ENCODE data around the gene NR6A1.

Gene NR6A1

DNA sequence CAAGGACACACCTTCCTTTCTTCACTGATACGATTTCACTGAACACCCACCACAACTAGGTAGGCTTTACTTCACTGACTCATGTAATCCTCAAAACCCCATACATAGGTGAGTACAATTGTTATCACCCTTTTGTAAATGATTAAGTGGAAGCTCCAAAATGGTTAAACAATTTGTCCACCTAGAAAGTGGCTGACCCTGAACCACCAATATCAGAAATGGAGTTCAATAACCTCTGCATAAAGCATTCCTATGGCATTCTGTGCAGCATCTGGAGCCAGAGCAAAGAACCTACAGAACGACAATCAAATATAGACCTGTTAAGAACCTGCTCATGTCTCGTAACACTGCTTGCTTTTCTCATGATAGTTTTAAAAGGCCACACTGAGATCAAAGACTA is 213.2 kb downstream of the NR6A1 start:
- no peak for DNase-seq

DNA sequence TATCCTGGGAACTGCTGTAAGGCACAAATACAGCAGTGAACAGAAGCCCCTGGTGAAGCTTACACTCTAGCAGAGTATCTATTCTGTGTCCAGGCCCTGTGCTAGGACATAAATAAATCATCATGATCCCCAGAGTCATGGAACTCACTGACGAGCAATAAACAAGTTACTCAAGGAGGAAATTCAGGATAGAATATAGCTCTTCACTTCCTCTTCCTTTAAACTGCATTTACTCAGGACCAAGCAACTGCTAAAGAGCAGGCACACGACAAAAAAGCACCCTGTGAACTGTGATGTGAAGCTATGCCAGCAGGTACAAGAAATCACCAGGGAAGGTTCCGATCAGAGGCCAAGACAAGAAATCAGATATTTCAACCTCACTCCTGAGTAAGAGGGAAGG is 216.1 kb downstream of the NR6A1 start:
- no peak for DNase-seq

DNA sequence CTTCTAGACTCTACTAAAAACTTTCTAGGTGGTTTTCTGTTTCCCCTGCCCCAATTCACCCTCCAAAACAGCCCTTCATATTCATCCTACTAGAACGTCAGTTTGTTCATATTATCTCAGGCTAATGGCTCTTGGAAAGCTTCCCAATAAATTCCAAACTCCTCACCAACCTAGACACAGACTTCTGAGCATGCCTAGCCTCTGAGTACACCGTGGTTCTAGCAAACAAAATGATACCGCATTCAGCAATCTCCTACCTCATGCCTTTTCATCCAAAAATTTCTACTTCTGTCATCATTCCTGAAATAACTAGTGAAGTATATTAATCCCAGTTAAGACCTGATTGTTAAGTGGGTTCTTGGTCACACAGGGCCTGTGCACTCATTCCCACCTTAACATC is 217.4 kb downstream of the NR6A1 start:
- no peak for DNase-seq

DNA sequence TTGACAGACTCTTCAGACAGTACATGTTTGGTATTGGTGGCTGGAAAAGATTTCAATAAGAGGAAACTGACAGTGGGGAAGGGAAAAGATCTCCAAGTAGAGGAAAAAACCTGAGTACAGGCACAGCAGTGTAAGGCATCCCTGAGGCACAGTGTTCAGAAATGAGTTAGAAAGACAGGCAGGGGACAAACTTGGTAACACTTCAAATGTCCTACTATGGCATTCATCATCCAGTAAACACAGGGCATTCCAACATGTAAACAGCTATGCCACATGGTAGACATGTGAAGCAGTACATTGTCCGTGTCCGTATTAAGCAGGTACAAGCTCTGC is 218.9 kb downstream of the NR6A1 start:
- no peak for DNase-seq

DNA sequence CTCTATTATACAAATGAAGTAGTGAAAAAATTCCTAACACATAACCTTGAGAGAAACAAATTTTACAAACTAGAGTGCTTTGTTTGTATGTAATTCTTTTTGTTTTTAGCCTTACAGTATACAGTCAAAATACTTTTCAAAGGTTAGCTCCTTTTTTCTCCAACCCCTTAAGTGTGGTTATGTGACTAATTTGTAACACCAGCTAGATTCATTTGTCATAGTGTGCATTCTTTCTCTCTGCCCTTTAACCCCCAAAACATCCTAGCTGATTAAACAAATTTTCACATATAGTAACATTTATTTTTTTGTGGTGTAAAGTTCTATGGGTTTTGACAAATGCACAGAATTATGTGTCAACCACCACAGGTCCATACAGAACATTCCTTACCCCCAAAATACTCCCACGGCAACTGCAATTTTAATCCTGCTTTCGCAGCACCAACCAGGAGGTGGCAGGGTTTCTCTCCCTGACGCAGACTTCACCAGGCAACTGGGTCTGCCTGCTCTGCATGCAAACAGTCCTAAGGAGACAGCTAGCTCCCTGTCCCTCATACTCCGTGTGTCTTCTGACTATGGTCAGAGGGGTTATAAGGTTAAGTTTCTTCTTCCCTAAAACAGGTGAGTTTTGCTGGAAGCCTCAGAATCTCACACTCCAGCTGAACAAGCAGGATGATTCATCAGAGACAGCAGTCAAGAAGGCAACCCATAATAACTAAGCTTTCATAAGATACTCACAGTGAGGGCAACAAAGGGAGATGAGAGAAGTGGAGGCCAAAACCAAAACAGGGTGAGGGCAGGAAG is 219.4 kb downstream of the NR6A1 start:
- DNase-seq, result no peak

DNA sequence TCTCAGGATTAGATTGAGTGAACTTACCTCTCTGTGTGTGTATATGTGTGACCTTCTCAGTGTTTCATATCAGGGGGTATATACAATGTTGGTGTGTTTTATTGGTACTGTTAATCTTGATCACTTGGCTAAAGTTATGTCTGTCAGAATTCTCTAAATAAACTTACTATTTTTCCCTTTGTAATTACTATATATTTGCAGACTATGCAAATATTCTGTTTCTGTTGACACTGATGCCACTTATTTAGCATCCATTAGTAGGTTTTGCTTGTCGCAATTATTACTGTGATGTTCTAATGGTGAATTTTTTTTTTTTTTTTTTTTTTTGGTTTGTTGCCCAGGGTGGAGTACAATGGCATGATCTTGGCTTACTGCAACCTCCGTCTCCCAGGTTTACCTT is 221.0 kb downstream of the NR6A1 start:
- no peak for DNase-seq

DNA sequence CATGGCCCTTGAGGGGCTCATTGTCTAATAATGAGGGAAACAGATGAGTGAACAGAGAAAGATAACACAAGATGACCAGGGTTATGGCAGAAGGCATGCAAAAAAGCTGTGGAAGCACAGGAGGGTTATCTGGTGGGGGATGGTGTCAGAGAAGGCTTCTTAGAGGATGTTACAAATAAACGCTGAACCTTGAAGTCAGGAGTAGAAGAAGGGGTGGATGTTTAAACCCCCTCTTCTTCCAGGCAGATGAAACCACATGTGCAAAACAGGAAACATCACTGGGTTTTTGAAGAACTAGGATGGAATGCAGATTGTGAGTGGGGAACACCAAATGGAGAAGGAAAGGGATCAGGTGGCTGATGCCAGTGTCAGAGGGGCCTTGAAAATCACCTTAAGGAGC is 222.1 kb downstream of the NR6A1 start:
- DNase-seq, result no peak

DNA sequence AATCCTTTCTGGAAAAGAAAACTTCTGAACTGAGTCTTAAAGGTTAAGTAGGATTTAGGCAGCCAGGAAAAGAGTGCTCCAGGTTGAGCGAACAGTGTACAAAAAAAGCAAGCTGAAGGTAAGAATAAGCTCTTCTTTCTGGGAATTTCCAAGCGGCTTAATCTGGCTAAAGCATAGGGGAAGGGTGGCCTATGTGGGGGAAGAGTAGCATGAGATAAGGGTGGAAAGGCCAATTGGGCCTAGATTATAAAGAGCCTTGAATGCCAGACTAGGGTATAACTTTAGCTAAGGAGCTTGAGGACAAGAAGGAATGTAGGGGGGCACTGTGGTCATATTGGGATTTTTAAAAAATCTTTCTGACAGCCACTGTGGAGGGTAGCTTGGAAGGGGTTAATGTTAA is 226.6 kb downstream of the NR6A1 start:
- DNase-seq, result no peak

DNA sequence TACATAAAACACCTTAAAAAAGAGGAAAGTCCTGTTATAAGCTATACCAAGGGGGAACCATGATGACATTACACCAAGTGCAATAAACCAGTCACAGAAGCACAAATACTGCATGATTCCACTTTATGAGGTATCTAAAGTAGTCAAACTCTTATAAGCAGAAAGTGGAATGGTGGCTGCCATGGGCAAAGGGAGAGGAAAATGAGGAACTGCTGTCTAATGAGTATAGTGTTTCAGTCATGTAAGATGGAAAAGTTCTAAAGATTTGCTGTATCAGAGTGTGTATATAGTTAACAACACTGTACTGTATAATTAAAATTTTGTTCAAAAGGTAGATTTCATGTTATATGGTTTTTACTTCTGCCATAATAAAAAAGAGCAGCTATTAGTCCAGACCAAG is 229.3 kb downstream of the NR6A1 start:
- DNase-seq, result no peak

DNA sequence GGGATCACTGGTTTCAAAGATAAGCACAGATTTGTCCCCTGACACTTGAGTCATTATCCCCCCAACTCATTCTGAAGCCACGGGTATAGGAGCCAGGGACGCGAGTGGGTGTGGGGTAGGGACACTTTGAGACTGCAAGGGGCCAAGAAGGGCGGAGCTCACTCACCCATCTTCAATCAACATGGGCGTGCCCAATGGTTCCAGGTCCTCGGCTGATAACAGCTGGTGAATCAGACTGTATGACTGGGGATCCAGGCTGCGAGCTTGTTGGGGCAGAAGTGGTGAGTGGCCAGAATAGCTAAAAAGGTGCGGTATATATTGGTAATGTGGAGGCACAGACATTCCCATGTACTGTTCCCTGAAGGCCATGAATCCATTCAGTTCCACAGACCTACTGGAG is 233.2 kb downstream of the NR6A1 start:
- DNase-seq, result no peak

DNA sequence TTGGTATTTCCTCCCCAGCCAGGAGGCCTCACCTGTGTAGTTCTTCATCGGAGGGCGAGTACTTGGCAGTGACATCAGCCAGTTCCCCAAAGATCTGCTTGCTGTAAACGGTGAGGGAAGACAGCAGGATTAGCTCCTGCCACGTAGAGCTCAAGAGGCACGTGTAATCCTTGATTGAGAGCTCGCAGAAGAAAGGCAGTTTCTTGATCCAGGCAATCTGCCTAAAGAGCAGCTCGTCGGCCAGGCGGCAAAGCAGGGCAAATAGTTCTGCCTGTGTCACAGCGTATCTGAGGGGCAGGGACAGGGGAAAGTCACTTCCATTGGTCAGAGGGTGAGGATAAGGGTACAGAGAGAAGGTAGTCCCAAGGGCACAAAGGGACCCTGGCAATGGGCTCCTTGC is 235.3 kb downstream of the NR6A1 start:
- no peak for DNase-seq

DNA sequence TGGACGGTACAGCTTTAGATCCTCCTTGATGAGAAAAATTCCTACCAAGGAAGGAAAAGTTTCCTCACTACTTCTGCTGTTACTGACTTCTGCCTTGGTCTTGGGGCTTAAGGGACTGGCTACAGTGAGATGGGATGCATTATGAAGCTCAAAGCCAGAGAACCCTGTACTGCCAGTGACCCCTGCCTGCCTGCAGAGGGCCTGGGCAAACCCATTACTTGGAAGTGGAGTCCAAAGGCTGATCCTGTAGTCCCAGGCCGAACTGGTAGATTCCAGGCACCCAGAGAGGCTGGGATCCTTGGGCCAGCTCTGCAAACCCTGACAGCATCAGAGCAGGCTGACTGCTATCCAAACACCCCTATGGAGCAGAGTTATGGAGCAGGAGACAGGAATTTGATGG is 238.2 kb downstream of the NR6A1 start:
- DNase-seq, result no peak

DNA sequence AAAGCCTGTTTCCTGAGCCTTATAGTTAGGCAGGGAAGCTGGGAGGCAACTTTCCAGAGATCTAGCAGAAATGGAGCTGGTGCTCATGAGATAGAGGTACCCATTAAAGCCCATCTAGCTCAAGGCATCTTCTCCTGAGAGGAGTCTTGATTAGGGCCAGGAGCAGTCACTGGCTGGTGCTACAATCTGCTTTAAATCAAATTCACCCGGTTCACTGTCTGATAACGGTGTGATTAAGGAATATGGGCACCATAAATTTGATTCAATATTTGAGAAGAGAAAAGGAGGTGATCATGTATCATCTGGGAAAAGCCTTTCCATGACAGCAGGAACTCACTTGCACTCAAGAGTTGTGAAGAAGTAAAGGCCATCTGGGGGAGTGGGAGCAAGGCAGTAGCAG is 240.0 kb downstream of the NR6A1 start:
- no peak for DNase-seq

DNA sequence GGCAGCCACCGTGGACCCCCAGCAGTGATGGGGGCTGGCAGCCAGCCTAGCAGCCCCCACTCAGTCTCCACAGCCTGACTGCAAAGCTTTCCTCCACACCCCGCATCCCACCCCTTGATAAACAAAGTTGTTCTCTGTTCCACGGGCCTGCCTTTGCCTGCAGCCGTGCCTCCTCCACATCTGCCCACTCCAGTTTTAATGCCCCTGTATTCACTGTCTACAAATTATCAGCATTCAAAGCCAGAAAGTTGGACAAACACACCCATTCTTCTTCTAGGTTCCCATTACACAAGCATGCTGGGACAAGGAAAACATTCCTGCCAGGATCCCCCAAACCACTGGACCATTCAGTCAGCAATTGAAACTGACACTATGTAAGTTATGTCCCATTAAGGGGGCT is 240.9 kb downstream of the NR6A1 start:
- DNase-seq, result no peak

DNA sequence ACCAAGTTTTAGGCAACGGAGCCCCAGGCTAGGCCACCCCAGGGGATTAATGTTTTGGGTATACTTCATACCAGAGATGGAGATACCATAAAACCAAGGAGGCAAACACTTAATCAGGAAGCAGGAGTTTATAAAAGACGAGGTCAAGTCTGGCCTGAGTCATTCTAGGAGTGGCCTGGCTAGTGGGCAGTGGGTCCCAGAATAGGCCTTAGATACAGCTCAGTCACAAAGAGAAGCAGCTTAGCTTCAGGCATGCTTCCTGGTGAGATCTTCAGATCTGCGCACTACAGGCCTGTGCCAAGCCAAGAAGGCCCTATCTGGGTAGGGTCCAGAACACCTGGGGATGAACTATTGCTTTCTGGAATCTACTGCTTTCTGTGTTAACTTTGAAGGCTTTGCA is 243.3 kb downstream of the NR6A1 start:
- no peak for DNase-seq

DNA sequence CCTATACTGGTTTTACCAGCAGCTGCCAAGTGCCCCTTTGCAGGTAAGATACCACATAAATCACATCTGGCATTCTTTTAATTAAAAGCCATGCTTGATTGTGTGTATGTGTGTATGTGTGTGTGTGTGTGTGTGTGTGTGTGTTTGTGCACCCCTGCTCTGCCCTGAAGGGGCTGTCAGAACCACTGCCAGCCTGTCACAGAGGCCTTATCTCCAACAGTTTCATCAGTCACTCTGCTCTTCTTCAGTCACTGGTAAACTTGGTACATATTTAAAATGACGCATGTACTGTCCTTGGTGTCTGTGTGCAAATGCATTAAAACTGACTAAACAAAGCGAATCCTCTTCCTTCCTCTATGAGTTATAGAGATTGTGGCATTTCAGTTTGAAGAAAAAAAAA is 244.9 kb downstream of the NR6A1 start:
- no peak for DNase-seq

DNA sequence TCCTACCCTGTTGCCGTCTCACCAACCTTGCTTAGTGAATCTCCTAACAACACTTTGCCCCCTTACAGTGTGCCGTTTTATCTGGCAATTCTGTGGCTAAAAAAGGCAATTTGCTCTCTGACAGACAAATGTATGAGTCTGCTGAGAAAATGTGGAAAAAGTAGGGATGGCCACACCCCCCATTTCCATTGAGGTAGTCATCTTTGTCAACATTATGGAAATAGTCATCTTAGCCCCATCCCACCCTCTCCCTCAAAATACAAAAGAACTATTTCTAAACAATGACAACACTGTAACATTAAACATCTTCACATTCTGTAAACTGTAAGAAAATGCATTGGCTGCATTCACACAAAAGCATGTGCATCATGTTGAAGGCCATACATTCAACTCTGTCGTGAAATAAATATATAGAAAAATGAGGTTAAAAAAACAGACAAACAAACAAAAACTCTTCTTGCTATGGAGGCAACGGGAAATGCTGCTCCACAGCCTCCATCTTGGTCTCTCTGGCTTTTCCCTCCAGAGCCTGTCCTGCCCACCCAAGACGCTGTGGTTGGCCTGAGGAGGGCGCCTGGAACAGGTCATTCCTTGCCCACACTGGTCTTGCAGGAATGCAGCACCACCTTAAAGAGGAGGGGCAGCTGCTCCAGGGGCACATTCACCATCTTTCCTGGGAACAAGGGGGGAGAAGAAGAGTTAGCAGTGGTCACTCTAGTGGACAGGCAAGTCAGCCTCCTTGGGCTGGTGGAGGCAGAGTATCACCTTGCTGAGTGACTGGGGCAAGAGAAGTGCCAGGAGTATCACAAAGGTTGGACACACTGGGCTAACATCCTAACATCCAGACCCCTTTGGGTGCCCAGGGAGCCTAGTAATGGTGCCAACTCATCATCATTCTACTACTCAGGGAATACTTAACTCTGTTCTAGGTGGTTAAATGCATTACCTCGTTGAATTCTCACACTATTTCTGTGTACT is 248.7 kb downstream of the NR6A1 start:
- no peak for DNase-seq

DNA sequence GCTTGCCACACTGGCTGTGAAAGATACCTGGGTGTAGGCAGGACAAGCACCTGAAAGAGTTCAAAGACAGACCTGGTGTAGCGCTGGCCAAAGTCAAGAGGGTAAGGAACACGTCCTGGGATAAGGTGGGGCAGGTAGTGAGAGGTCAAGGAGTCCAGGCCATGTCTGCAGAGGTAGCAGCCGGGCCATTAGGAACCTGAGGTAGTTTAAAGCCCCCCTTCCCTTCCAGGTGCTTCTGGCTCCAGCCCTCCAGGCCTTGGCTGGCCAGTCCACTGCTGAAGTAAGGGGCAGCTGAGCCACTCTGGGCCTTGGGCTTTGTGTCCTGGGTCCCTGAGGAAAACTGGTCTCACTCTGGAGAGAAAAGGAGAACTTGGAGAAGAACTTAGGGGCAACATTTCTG is 250.0 kb downstream of the NR6A1 start:
- DNase-seq, result no peak

DNA sequence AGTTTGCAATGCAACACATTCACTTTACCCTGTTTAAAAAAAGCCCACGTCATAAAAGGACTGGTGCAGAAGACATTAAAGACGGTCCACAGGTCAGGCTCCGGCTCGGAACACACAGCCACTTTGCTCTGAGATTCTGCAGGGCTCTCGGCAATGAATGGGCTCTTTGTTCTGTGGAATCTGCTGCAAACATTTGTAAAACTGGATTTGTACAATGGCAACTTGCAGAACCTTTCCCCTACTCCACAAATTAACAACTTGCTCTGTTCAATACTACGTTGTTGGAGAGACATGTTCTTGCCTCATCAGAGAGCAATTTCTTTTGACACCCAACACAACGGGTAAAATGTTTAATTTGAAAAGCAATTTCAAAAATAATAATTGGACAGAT is 250.9 kb downstream of the NR6A1 start:
- no peak for DNase-seq

DNA sequence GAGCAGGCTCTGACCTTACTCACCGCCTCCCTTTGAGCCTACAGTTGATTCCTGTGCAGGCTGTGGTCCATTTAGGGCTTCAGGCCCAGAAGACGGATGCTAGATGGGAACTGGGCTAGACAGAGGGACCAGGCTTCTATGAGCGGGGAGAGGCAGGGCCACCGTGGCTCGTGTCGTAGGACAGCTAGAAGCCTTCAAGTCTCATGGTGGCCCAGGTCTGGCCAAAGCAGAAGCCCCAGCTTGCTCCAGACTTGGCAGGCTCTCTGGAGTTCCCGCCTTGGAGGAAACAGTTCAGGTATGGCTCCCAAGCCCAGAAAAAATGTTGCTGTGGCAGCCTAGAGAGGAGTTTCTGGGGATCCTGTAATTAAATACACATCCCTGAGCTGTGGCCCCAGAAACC is 253.0 kb downstream of the NR6A1 start:
- DNase-seq, result no peak

DNA sequence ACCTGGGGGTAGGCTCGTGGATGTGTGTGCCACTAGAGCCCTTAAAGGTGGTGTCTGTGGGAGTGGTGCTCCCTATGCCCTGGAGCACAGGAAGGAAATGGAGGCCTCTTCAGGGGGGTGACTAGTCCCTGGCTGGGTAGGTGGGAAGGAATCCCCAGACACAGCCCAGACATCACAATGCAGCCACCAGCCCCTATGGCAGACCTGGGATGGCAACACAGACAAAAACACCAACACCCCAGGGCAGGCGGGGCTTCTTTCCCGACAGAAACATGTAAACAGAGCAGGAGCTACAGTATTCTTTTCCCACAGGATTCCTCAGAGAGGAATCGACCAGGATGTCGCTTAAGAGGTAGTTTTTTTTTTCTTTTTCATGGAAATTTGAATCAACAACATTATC is 253.5 kb downstream of the NR6A1 start:
- DNase-seq, result no peak

DNA sequence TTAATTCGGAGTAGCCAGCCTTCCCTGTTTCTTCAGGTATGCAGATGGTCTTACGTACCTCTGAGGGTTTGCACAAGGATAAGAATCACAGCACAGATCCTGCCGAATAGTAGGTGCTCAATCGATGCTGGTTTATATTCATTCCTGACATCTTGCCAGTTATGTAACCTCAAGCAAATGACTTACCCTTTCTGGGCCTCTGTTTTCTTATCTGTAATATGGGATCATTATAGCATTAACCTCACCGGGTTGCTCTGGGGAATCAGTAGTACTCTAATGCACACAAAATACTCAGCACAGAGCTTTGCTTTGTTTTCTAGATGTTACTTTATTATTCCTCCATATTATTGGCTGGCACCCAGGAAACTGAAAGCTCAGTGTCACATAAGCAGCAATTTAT is 256.2 kb downstream of the NR6A1 start:
- DNase-seq, result no peak

DNA sequence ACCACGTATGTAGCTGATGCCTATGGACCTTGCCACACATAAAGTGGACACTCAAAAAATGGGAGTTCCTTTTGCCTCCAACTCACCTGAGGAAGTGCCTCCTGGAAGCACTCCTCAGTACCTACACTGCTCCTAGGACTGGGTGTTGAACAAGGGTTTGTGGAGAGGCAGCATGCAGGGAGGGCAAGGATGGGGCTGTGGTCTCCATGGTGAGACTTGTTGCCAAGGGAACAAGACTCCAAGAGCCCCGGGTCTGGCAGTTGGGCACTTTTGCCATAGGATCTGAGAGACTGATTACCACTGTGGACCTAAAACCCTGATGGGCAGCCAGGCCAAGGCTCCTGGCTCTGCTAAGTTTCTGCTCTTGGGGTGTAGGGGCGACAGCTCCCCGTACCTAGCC is 257.0 kb downstream of the NR6A1 start:
- no peak for DNase-seq

DNA sequence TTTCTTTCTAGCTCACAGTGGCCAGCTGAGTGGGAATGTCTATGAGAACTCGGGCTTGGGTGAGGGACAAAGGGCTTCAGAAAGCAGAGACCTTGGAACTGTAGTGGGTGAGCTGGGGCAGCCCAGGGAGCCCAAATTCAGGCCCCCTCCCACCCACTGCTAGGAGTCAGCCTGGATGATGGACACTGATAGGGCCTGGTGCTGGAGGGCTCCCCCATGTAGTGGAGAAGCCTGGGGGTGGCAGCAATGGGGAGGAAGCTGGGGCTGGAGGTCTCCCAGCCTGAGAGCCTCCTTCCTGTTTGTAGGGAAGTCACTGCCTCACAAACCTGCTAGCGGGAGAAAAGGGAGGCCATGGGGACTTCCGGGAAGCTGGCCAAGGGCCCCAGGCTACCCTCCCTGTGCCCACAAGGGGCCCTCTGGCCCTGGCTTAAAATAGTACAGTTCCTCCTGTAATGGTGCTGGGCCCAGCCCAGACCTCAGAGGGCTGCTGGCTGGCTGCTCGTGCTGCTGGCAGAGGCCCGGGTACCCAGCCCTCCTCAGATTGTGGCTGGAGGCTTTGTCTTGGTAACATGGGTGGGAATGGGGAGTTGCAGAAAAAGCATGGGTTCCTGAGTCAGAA is 257.6 kb downstream of the NR6A1 start:
- no peak for DNase-seq
